Hepatocyte (in vitro differentiated cells): ENCODE data around the gene CWC27.

Source experiments
- CTCF ChIP-seq: fragments of 200-600 bp; sonication (generic); IDR thresholded peaks from 2 replicates; pipeline ENCODE4 v1.5.1; 2016; ENCODE audit warnings: antibody characterized with exemption, mild to moderate bottlenecking; ENCODE audit not compliant: poor library complexity
- EZH2 ChIP-seq: fragments of 200-600 bp; sonication (generic); IDR thresholded peaks from 2 replicates; pipeline ENCODE4 v1.6.1; 2016; ENCODE audit warnings: antibody characterized with exemption, mild to moderate bottlenecking, borderline replicate concordance
- EZH2phosphoT487 ChIP-seq: fragments of 200-600 bp; sonication (generic); IDR thresholded peaks from one replicate; pipeline ENCODE4 v1.6.1; 2018; ENCODE audit warnings: antibody characterized with exemption, mild to moderate bottlenecking, low read depth, moderate library complexity; ENCODE audit not compliant: unreplicated experiment, severe bottlenecking

GRCh38 chr5:64775291-64775690 lies 6.6 kb downstream of the CWC27 start:
- TF ChIP-seq CTCF (no peak), EZH2phosphoT487 (no peak), EZH2 (no peak)
